Caco-2 (cell line): ENCODE measurements around the gene TP53I3. TPM values are rescaled to one million over a fixed set of nuclear protein-coding genes. Genes with fewer than 3 reads are reported as not detected.
"Not testable (repeated sequence)": the region's sequence is repeated elsewhere in the genome, so short reads cannot be mapped to it uniquely, and the experiment has no call there.

Experiments used
- BruUV-seq: library from RNA; stranded (reverse); fragments of 400-500 nt; replicated peaks from 2 replicates; lab custom pipeline; 2021; lab: Mats Ljungman, UMichigan
- CTCF ChIA-PET: fragments of 300-600 bp; sonication (Branson Sonifier 250); formaldehyde crosslinking; loops from one replicate; lab custom pipeline; 2022; ENCODE audit warnings: antibody characterized with exemption; lab: Charles Lee
- POLR2A ChIA-PET: fragments of 300-600 bp; sonication (Branson Sonifier 250); formaldehyde crosslinking; loops from one replicate; lab custom pipeline; 2022; ENCODE audit warnings: antibody characterized with exemption; lab: Charles Lee
- DNase-seq, 2 experiments: peaks; one replicate each; pipeline versions ENCODE4 v3.0.0 to v3.0.0-alpha.2; 2020 to 2022
- H3K27me3 ChIP-seq: replicated peaks from 2 replicates; pipeline ENCODE4 v1.6.0; 2011; ENCODE audit warnings: low read length; ENCODE audit not compliant: control insufficient read depth, insufficient read depth
- H3K36me3 ChIP-seq: 2 replicates; pipeline ENCODE4 v1.5.1; 2011; ENCODE audit warnings: low read length; ENCODE audit not compliant: control insufficient read depth, insufficient read depth
- H3K4me1 ChIP-seq: fragments of 250-450 bp; sonication (Bioruptor Pico); 2 replicates; pipeline ENCODE4 v1.5.1; 2020; ENCODE audit warnings: mild to moderate bottlenecking
- H3K4me3 ChIP-seq: 2 replicates; pipeline ENCODE4 v1.5.1; 2011; ENCODE audit warnings: low read depth, mild to moderate bottlenecking, control low read depth, low read length
- H3K9me3 ChIP-seq: fragments of 250-450 bp; sonication (Bioruptor Pico); 2 replicates; pipeline ENCODE4 v1.5.1; 2020; ENCODE audit warnings: mild to moderate bottlenecking, moderate library complexity
- H3K27ac Mint-ChIP-seq: one replicate; pipeline ENCODE4 v1.8.0; 2022; ENCODE audit warnings: mixed read lengths; ENCODE audit not compliant: unreplicated experiment
- H3K27me3 Mint-ChIP-seq: one replicate; pipeline ENCODE4 v1.8.0; 2022; ENCODE audit warnings: mixed read lengths; ENCODE audit not compliant: insufficient read depth, unreplicated experiment
- H3K36me3 Mint-ChIP-seq: one replicate; pipeline ENCODE4 v1.8.0; 2022; ENCODE audit warnings: mild to moderate bottlenecking, mixed read lengths; ENCODE audit not compliant: insufficient read depth, unreplicated experiment
- H3K4me1 Mint-ChIP-seq: one replicate; pipeline ENCODE4 v1.8.0; 2022; ENCODE audit warnings: low read depth, mixed read lengths; ENCODE audit not compliant: unreplicated experiment
- H3K4me3 Mint-ChIP-seq: one replicate; pipeline ENCODE4 v1.8.0; 2022; ENCODE audit warnings: mild to moderate bottlenecking, moderate library complexity, mixed read lengths; ENCODE audit not compliant: unreplicated experiment
- H3K9me3 Mint-ChIP-seq: one replicate; pipeline ENCODE4 v1.8.0; 2022; ENCODE audit warnings: mixed read lengths; ENCODE audit not compliant: unreplicated experiment
- intact Hi-C: fragments of 100-400 bp; cut with micrococcal nuclease; formaldehyde crosslinking; loops from one replicate; pipeline ENCODE4 v1.10.0; 2022; ENCODE audit not compliant: unreplicated experiment
- total RNA-seq: library from RNA; stranded (reverse); gene quantifications from 2 replicates; pipeline ENCODE4 v1.2.3, GENCODE V29; 2022
- TF ChIP-seq, protein P1 (sequence below), 2 experiments: fragments of 200-600 bp in 1 of 2; IDR thresholded peaks; 1 replicate in 1 of 2; 2 replicates in 1 of 2; pipeline versions ENCODE4 v1.5.1 to v1.8.0; 2011 to 2022; ENCODE audit warnings: antibody characterized with exemption in 1 of 2, control low read depth in 1 of 2, inconsistent platforms in 1 of 2, low read depth in 1 of 2, low read length in 1 of 2, mild to moderate bottlenecking in 1 of 2, moderate library complexity in 1 of 2; ENCODE audit not compliant: insufficient read depth in 1 of 2, severe bottlenecking in 1 of 2, unreplicated experiment in 1 of 2

The TP53I3 gene
- total RNA-seq, 1 experiment from 2014 or later = 28.1 TPM

DNA sequence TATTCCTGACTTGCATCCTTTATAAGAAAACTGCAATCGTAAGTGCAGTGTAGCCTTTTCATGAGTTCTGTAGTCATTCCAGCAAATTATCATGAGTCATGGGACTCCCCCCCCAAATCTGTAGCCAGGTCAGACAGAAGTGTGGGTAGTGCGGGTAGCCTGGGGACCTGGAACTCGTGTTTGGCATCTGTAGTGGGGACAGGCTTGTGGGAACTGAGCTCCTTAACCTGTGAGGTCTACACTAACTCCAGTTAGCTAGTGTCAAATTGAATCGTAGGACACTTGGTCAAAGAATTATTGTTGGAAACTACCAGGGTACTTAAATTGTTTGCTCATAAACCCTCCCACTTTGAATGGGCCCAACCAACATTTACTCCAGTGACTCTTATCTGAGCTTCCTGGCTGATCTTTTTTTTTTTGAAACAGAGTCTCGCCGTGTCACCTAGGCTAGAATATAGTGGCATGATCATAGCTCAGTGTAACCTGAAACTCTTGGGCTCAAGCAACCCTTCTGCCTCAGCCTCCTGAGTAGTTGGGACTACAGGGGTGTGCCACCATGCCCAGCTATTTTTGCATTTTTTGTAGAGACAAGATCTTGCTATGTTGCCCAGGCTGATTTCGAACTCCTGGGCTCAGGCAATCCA is 26.1 kb upstream of the TP53I3 start:
- no TSS peak for BruUV-seq
- Mint-ChIP-seq H3K27ac (peak overlapping the region; percentile 73), H3K4me1 (peaks cover 23% of the 10 kb centered on the region), H3K4me3 (no peak overlapping the region), H3K36me3 (no peaks in the 10 kb centered on the region), H3K27me3 (no peaks in the 10 kb centered on the region), H3K9me3 (peaks cover 25% of the 10 kb centered on the region)
- 0 out of 2 replicates have a peak, but pooled peaks cover 5% of the 10 kb centered on the region for H3K9me3 ChIP-seq
- no peak overlapping the region for H3K4me3 ChIP-seq
- TF ChIP-seq, protein P1, sequence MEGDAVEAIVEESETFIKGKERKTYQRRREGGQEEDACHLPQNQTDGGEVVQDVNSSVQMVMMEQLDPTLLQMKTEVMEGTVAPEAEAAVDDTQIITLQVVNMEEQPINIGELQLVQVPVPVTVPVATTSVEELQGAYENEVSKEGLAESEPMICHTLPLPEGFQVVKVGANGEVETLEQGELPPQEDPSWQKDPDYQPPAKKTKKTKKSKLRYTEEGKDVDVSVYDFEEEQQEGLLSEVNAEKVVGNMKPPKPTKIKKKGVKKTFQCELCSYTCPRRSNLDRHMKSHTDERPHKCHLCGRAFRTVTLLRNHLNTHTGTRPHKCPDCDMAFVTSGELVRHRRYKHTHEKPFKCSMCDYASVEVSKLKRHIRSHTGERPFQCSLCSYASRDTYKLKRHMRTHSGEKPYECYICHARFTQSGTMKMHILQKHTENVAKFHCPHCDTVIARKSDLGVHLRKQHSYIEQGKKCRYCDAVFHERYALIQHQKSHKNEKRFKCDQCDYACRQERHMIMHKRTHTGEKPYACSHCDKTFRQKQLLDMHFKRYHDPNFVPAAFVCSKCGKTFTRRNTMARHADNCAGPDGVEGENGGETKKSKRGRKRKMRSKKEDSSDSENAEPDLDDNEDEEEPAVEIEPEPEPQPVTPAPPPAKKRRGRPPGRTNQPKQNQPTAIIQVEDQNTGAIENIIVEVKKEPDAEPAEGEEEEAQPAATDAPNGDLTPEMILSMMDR (IDR thresholded peaks at IDR 0.05; ENCODE audit: insufficient read depth in 1 of 2, low read depth in 1 of 2, low read length in 1 of 2, severe bottlenecking in 1 of 2, unreplicated experiment in 1 of 2) = no peak
- ChIA-PET CTCF (interaction anchor here (2.5 kb wide), 1 partner anchor 27 kb away, joined by 17 read pairs; the partner anchor contains the start of gene TP53I3), POLR2A (interaction anchor here (0.9 to 1.9 kb wide), 2 partner anchors 26 to 63 kb away, joined by 5 to 7 read pairs; partner anchors contain the start of genes TP53I3 and WDCP)
- peaks cover 21% of the 10 kb centered on the region for H3K4me1 ChIP-seq
- no peak for DNase-seq
- intact Hi-C loops = no loop called here
- no peaks in the 10 kb centered on the region for H3K36me3 ChIP-seq
- no peaks in the 10 kb centered on the region for H3K27me3 ChIP-seq

DNA sequence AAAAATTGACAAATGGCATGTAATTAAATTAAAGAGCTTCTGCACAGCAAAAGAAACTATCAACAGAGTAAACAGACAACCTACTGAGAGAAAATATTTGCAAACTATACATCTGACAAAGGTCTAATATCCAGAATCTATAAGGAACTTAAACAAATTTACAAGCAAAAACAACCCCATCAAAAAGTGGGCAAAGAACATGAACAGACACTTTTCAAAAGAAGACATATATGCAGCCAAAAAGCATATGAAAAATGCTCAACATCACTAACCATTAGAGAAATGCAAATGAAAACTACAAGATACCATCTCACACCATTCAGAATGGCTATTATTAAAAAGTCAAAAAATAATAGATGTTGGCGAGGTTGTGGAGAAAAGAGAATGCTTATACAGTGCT is 24.8 kb upstream of the TP53I3 start:
- H3K36me3 ChIP-seq, DNase-seq, H3K9me3 ChIP-seq, H3K27me3 Mint-ChIP-seq, H3K4me3 ChIP-seq, BruUV-seq, H3K27ac Mint-ChIP-seq, intact Hi-C loops, H3K4me3 Mint-ChIP-seq, H3K27me3 ChIP-seq, H3K36me3 Mint-ChIP-seq: not testable (repeated sequence)
- POLR2A ChIA-PET = interaction anchor here (0.6 kb wide), 3 partner anchors 11 to 26 kb away, joined by 3 to 6 read pairs (median 5); no protein-coding TSS in a partner anchor
- peaks cover 11% of the 10 kb centered on the region; the same call in 1 of the 2 replicates for H3K4me1 ChIP-seq
- CTCF ChIA-PET = interaction anchor here (0.6 to 1.3 kb wide), 2 partner anchors 25 to 455 kb away, joined by 4 to 7 read pairs; partner anchors contain the start of gene TP53I3
- H3K4me1 Mint-ChIP-seq = peaks cover 23% of the 10 kb centered on the region
- peaks cover 25% of the 10 kb centered on the region for H3K9me3 Mint-ChIP-seq

DNA sequence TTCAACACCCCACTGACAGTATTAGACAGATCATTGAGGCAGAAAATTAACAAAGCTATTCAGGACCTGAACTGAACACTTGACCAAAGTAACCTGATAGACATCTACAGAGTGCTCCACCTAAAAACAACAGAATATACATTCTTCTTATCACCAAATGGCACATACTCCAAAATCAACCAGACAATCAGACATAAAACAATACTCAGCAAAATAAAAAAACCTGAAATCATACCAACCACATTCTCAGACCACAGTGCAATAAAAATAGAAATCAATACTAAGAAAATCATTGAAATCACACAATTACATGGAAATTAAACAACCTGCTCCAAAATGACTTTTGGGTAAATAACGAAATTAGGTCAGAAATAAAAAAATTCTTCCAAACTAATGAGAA is 22.7 kb upstream of the TP53I3 start:
- Mint-ChIP-seq H3K4me1 (peaks cover 16% of the 10 kb centered on the region), H3K36me3 (no peaks in the 10 kb centered on the region), H3K27me3 (no peaks in the 10 kb centered on the region), H3K9me3 (peaks cover 25% of the 10 kb centered on the region), H3K4me3 (no peak overlapping the region), H3K27ac (no peak overlapping the region)
- ChIA-PET CTCF (no interaction called here), POLR2A (no interaction called here)
- Histone ChIP-seq H3K36me3 (no peaks in the 10 kb centered on the region), H3K9me3 (0 out of 2 replicates have a peak, but pooled peaks cover 5% of the 10 kb centered on the region), H3K4me1 (peaks cover 11% of the 10 kb centered on the region; the same call in 1 of the 2 replicates), H3K27me3 (no peaks in the 10 kb centered on the region), H3K4me3 (no peak overlapping the region)
- no TSS peak for BruUV-seq
- no peak for DNase-seq
- intact Hi-C loops = no loop called here
- TF ChIP-seq, protein P1 (IDR thresholded peaks at IDR 0.05; ENCODE audit: insufficient read depth in 1 of 2, low read depth in 1 of 2, low read length in 1 of 2, severe bottlenecking in 1 of 2, unreplicated experiment in 1 of 2) = no peak
